Endometrium (tissue), 2 donors: ENCODE data around the gene GRK3.
A peak's percentile ranks its signal among the peaks of the same experiment; 100 is the strongest.

ENCODE experiments used
- FAIRE-seq: peaks from 2 replicates; lab custom pipeline; 2012; peaks lifted over from hg19 to GRCh38; lab: Jason Lieb, UNC
- donor health status: control.
- donor health status: control.

Gene GRK3

GRCh38 chr22:25626624-25626990 lies 62.1 kb downstream of the GRK3 start:
- FAIRE-seq, result no peak

- FAIRE-seq, result no peak
These were observed 62.9 kb downstream of the GRK3 start for GRCh38 chr22:25627271-25627852.

DNA sequence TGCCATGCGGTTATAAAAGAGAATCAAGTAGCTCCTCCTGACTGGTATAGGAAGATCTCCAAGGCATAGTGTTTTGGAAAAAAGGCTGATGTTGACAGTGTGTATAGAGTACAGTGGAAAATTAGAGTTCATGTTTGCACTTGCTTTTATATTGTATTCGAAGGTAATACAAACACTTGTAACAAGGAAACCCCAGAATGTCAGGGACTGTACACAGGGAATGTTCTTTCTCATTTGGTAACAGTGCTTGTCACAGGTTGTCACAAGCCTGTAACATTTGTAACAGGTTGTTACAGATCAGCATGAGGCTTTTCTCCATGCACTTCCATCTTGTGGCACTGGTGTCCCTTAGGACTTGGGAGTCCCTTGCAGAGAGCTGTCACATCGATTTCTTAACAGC lies 64.0 kb downstream of the GRK3 start:
- FAIRE-seq, result no peak

DNA sequence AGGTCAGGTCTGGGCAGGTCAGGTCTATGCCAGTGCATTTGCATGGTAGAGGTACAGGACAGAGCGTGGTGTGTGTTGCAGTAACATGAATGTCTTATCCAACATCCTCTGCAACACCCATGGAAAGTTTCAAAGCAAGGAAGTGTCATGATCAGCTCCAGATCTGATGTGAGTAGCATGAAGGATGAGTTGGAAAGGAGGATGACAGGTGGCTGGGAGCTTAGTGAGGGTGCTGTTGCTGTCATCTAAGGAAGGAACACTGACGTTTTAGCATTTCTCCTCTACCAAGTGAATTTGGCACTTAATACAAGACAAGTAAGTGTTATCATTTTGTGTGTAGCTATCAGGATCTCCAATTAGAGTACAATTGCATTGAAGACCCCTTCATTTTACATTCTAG lies 65.1 kb downstream of the GRK3 start:
- FAIRE-seq, result no peak

DNA sequence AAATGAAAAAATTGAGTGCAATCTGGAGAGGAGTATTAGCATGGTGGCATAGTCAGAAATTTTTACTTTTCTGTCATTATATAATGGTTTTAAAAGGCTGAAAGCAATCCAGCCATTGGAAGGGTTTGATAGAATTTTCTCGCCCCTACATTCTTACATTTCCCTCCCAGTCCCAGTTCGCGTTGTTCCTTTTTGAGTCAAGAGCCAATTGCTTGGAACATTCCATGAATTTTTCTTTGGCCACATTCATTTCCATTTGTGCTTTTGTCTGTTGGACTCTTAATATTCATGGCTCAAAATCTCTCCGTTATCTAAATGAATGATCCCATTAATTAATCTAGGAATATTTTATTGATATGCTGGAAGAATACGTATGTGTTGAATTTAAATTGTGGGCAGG lies 66.0 kb downstream of the GRK3 start:
- FAIRE-seq, result no peak

DNA sequence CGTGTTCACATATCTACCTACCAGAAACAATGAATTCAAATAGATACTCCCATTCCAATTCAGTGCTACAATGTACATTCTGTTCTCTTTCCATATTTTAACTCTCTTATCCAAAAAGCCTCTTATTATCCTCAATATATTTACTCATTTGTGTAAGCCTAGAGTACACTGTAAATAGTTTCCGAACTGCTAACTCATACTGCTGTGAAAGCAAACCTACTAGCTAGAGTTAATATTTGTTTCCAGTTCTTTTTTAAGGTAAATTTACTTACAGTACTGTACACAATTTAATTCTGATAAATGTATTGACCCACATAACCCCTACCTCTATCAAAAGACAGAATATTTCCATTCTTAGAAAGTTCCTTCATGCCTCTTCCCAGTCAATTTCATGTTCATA lies 71.8 kb downstream of the GRK3 start:
- no peak for FAIRE-seq

DNA sequence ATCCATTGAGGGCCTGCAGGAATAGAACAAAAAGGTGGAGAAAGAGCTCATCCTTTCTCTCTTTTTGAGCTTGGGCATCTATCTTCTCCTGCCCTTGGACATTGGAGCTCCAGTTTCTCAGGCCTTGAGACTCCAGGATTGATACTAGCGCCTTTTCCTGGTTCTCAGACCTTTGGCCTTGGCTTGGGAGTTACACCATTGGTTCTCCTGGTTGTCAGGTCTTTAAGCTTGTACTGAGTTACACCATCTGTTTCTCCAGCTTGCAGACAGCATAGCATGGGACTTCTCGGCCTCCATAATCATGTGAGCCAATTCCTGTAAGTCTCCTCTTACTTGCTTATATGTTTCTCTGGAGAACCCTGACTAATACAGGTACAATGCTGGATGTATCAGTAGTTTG lies 72.6 kb downstream of the GRK3 start:
- no peak for FAIRE-seq

GRCh38 chr22:25637672-25638071 lies 73.2 kb downstream of the GRK3 start:
- no peak for FAIRE-seq

DNA sequence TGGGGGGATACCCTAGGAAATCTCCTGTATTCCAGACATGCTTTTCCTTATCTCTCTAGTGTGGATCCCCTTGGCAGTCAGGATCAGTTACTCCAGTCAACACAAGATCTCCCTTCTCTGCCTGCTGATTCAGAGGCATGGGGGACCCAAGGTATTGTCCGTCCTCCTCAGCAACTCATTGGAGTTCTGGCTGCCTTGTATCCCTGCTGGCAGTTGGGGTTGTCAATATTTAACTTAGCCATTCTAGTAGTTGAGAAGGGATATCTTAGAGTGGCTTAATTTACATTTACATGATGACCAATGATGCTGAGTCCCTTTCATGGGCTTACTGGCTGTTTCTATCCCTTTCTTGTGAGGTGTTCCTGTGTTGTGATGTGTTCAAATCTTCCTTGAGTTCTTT lies 74.2 kb downstream of the GRK3 start:
- no peak for FAIRE-seq

DNA sequence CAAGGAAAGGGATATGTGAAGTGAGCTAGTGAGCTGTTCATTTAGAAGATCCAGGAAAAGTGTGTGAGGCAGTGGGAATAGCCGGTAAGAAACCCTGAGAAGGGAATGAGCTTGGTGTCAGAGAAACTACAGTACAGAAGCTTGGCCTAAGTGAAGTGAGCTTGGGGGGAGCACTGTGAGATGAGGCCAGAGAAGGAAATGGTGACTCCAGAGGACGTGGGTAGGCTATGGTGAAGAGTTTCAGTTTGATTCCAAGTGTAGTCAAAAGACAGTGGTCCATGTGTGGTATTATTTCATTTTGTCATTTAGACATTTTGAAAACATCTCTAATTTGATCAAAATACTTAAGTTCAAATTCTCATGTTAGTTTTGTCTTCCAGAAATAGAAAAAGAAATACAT lies 77.2 kb downstream of the GRK3 start:
- no peak for FAIRE-seq

DNA sequence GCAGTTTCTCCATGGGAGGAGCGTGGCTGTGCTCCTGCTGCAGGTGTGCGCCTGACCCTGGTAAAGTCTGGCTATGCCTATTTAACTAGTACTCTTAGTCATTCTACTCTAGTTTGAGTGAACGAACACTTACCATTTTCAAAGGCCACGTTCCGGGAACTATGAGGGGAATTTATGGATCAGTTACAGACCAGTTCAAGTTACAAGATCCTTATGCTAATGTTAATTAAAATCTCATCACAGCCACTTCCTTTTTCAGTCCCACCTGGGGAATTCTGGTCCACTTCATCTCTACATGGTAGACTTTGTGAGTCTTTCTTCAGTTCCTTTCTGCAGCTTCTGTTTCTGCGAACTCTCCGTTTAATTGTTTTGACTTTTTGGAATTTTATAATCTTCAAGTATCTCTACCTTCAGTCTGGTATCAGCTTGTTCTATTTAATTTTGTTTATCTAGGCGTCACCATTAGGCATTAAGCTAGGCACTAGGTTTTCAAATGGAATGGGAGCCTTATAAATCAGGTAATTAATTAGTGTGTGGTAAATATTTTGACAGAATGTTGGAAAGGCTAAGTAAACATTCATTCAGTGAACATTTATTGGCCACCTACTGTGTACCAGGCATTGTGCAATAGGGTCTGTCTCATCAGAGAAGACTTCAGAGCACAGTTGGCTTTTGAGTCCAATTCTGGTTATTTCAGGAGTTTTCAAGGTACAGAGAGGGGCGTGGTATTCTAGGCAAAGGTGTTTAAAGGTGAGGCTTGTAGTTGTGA lies 78.9 kb downstream of the GRK3 start:
- FAIRE-seq, result no peak

GRCh38 chr22:25644122-25644521 lies 79.6 kb downstream of the GRK3 start:
- no peak for FAIRE-seq

GRCh38 chr22:25645266-25645665 lies 80.8 kb downstream of the GRK3 start:
- FAIRE-seq, result no peak

DNA sequence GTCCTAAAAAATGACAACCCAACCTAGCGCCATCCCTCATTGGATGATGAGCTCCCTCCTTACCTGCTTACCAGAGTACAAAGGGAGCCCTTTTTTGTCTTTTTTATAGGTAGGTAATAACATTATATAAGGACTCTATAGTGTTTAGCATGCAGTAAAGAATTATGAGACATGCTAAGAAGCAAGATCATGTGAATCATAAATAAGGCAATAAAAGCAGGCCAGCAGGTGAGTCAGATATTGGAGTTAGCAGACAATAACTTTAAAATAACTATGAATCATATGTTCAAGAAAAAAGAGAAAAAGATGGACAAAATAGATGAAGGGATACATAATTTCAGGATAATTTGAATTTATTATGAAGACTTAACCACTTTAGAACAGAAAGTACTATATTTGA lies 81.5 kb downstream of the GRK3 start:
- no peak for FAIRE-seq

GRCh38 chr22:25650833-25651232 lies 86.4 kb downstream of the GRK3 start:
- peak; percentile 12 for FAIRE-seq

GRCh38 chr22:25651332-25652085 lies 87.0 kb downstream of the GRK3 start:
- FAIRE-seq, result peak; percentile 72

GRCh38 chr22:25654676-25655075 lies 90.2 kb downstream of the GRK3 start:
- no peak for FAIRE-seq

DNA sequence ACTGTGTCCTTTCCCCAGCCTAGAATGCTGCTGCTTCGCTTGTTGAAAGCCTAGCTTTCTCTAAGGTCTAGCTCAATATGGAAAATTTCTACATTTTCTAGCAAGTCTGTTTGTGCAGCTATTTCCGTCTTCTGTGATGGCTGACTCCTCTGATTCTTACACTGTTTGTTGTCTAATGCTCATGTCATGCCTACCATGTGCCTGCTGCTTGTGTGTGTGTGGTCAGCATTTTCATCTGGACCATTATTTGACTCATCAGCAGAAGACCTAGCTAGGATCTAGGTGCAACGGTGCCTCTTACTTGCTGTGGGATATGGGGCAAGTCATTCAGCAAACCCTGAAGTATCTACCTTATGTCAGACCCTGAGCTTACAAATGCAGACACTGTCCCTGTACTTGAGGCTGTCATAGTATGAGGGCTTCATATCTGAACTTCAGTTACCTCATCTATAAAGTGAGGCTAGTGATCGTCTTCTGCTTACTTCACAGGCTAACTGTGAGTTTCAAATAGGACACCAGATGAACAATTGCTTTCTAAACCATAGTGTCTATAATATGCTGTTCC lies 91.0 kb downstream of the GRK3 start:
- no peak for FAIRE-seq

- FAIRE-seq, result no peak
These were observed 92.2 kb downstream of the GRK3 start for GRCh38 chr22:25656724-25657123.

GRCh38 chr22:25658633-25659032 lies 94.2 kb downstream of the GRK3 start:
- FAIRE-seq, result no peak

DNA sequence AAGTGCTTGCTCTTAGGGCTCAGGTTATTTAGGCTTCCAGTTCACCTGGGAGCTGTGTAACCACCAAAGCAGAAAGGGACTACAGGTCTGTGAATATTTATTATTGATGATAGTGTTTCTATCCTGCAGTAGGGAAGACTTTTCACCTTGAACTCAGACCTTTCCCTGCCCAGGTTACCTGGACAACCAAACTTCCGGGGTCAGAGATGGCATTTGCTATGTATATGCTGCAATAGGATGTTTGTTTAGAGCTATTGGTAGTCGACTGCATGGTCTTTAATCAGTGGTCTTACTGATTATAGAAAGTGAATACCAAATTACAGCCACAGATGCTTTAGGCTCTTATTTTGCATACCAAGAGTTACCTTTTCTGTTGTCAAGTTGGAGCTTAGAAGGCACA lies 94.9 kb downstream of the GRK3 start:
- FAIRE-seq, result no peak

- no peak for FAIRE-seq
These were observed 95.9 kb downstream of the GRK3 start for GRCh38 chr22:25660336-25660735.

GRCh38 chr22:25661073-25661472 lies 96.6 kb downstream of the GRK3 start:
- FAIRE-seq, result no peak
